GM19438 (cell line): ENCODE measurements around the gene FOXQ1.
"Not testable (repeated sequence)": the region's sequence is repeated elsewhere in the genome, so short reads cannot be mapped to it uniquely, and the experiment has no call there.

Experiments
- ATAC-seq: cut with Tn5 transposase; IDR thresholded peaks from one replicate; pipeline ENCODE4 v1.9.1; 2021; ENCODE audit warnings: low read depth; ENCODE audit not compliant: unreplicated experiment

Gene FOXQ1

GRCh38 chr6:1355068-1355467, 43.2 kb downstream of the FOXQ1 start:
- not testable (repeated sequence) for ATAC-seq

GRCh38 chr6:1361717-1362116, 49.8 kb downstream of the FOXQ1 start:
- not testable (repeated sequence) for ATAC-seq

GRCh38 chr6:1362643-1363042, 50.7 kb downstream of the FOXQ1 start:
- no peak for ATAC-seq

GRCh38 chr6:1363298-1363697, 51.4 kb downstream of the FOXQ1 start:
- no peak for ATAC-seq

- ATAC-seq, result no peak
Measured at GRCh38 chr6:1363729-1364572, 52.1 kb downstream of the FOXQ1 start.
